ENCODE results near the gene SEMA3G.

The SEMA3G gene

DNA sequence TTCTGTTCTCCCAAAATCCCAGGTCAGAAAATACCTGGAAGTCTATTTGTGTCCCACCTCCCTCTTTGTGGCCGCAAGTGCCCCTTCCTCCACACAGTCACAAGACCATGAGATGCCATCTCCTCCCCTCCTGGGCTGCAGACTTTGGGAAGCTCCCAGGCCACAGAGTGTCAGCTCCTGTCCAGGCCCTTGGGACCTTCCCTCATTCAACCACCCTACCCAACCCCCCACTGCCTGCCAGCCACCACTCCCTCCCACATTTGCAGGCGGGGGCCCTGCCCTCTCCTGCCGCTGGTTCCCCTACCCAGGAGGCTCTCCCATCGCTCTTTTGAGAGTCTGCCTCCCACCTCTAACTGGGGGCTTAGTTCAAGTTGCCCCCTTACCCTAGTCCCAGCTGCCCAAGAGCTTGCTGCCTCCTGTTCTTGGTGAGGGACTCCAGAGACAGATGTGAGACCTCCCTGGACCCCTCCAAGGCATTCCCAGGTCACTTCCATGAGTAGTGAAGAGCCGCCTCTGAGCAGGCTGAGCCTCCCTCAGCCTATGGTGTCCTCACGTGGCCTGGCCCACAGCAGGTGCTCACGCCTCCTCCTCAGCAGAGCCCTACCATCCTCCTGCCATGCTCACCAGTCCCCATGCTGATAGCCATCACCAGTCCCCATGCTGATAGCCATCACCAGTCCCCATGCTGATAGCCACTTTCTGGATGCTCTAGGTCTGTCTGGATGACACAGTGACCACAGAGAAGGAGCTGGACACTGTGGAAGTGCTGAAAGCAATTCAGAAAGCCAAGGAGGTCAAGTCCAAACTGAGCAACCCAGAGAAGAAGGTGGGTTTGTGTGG is 34.4 kb upstream of the SEMA3G start:
- DNase-seq, result no peak

DNA sequence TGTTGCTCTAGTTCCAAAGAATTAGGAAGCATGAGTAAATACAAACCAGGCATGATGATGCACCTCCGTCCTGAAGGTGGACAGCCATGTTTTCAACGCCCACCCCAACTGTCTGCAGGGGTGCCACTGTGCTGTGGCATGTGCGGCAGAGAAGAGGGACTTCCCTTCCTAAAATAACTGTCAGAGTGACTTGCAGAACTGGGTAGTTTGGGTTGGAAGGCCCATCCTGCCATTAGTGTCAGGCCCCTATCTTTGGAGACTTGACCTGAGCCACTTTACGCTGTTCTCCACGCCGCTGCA is 32.8 kb upstream of the SEMA3G start:
- no peak for DNase-seq

DNA sequence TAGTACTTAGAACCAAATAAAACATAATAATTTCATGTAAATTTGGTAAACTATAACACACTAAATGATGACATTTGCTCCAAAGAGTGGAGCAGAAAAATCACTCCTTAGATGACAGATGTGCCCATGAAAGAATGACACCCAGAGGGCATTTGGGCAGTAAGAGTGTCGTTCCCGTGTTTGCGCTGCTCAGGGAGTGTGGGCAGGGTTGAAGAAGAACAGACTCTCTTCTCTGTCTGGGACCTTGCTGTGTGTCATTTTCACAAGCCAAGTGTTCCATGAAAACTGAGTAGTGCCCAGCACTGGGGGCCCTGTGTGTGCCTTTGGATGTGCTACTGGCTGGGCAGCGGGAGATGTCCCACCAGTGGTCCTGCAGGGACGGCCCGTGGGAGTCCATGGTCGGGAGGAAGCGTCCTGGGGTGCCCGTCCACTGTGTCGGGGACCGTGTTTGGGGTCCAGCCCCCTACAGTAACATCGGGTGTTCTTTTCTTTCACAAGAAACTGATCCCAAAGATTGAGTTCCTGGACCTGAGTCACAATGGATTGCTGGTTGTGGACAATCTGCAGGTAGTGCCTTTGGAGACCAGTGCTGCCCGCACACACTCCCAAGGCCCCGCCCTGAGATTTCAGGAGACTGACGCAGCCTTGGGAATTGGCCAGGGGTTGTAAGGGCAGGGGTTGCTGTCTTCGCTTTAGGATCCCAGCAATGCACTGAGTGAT is 32.3 kb upstream of the SEMA3G start:
- DNase-seq, result no peak

DNA sequence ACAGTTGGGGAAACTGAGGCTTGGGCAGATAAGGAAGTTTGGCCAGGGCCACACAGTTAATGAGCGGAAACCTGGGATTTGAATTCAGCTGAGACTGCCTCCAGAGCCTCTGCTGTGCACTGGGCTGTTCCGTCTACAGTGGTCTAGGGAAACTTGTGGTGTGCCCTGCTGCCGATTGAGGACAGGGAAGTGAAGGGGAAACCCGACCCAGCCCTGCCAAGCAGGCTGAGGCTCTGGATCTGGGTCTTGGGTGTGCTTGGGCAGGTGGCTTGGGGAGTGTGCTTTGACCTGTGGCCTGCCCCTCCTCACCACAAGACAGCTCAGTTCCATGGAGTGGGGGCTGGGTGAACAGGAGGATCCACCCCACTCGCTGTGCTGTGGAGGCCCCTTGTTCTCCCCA is 28.1 kb upstream of the SEMA3G start:
- no peak for DNase-seq

DNA sequence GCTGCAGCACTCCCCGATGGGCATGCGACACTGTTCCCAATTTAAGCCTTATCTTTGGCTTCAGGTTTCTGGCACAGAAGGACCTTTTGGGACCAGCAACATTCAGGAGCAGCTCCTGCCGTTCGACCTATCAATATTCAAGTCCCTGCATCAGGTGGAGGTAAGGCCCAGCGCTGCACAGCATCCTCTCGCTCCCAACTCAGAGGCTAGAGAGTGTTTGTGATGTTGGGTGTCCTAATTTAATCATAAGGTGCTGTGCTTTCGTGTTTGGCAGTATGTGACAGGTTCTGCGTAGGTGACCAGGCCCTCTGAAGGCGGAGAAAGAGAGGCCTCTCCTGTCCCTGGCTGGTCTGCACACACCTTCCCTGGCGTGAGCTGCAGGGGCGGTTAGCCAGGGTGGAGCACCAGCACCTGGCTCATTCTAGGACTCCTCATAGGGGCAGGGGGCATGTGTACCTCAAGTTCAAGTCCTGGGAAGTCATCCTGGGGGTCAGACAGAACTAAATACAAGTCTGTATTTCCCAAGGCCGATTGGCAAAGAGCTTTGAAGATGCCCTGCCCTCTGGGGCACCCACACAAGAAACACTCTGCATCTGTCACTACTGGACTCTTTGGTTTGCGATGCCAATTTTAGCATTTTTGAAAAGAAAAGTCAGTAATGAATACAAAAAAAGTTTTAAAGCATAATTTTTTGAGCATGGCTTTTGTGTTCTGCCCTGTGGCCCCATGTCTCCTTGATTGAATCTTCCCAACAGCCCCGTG is 27.5 kb upstream of the SEMA3G start:
- DNase-seq, result no peak

DNA sequence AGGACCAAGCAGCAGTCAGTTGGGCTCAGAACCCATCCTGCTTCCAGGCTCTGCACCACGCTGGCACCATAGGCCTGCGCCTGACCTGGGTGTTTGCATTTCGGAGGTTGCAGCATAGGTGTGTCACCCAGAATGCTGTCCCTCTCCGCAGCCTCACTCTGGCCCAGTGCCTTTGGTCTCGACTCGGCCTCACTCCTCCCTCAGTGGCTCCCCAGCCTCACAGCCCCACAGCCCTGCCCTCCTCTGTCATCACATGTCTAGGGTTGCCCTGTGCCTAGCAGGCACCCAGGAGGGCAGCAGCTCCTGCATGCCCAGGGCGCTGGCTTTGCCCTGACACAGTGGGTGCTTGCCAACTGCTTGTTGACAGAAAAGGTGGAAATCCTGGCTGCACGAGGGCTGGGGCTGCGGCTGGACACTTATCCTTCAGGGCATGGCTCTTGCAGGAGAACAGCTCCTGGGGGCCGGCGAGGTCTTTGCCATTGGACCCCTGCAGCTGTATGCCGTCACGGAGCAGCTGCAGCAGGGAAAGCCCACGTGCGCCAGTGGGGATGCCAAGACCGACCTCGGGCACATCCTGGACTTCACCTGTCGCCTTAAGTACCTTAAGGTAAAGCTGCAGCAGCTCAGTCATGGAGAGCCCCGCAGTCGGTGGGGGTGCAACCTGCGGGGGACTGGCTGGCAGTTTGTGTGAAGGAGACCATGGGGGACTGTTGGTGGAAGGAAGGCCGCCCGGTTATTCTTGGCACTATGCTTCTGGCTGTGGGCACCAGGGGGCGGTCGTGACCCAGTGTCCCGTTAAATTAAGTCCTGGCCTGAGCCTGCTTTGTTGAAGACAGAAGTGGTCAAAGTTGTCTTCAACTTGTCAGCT is 26.7 kb upstream of the SEMA3G start:
- no peak for DNase-seq

DNA sequence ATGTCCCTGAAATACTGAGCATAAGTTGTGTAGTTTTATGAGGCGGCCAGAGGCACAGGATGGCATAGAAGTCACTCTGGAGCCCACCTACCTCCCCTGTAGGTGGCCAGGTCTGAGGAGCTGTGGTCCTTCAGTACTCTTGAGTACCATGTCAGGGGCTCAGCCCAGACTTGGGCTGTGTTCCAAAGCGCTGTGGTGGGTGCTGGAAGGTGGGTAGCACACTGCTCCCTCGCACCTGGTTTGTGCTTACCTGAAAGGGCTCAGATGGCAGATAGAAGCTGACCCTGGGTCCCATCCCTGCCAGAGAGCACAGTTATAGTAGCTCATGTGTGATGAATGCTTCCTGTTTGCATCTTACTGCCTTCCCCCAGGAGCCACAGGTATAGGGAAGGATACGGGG is 26.0 kb upstream of the SEMA3G start:
- no peak for DNase-seq

DNA sequence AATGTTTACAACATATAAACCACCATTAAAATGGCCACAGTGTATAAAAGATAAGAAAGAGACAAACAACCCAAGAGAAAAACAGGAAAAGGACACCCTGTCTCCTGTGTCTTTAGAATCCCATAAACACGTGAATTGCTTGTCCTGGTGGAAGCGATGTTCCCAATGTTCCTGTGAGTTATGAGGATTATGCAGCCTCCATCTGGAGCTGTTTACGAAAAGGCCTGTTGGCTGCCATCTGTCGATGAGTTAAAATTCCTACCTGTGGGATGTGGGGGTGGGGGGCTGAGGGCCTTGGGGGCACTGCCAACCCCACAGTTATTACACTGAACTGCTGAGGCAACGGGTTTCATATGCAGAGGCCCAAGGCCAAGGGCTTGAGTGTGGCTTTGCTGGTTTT is 24.1 kb upstream of the SEMA3G start:
- DNase-seq, result no peak

DNA sequence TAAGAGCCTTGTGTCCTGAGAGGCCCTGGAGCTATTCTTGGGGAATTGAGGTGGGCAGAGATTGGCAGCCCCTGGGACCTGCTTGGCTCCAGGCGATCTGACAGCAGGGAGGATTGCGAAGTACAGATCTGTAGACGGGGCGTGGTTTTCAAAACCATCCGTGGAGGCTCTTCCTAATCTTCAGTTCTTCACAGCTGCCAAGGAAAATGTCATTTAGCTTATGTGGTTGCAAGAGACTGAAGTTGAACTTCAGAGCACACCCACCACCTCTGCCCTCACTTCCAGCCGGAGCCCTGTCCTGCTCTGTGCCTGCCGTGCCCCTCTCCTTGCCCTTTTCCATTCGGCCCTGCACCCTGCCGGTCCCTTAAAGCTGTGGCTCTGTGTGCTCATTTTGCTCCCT is 23.4 kb upstream of the SEMA3G start:
- DNase-seq, result no peak

DNA sequence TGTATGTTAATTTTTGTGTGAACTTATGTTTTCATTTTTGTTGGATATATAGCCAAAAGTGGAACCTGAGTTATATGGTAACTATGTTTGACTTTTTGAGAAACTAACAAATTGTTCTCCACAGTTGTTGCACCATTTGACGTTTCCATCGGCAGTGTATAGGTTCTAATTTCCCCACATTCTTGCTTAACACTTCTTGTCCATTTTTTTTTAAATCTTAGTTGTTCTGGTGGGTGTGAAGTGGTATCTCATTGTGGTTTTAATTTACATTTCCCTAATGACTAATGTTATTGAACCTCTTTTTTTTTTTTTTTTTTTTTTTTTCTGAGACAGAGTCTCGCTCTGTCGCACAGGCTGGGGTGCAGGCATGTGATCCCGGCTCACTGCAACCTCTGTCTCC is 18.5 kb upstream of the SEMA3G start:
- DNase-seq, result no peak

DNA sequence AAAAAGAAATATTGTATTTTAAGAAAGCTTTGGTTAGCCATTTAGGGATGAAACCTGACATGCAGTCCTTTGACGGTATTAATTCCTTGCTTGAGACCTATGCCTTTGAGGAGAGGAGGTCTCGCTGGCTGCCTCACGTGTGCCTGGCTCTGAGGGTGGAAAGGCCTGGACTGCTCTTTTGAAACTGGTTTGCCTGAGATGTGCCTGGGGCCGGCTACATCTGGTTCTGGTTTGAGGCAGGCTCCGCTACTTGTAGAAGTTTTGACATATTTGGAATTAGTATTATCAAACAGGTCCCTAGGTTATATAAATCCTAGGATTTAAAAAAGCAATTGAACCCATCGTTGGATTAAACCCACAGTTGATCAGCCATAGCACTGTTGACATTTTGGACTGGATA is 17.0 kb upstream of the SEMA3G start:
- DNase-seq, result no peak

DNA sequence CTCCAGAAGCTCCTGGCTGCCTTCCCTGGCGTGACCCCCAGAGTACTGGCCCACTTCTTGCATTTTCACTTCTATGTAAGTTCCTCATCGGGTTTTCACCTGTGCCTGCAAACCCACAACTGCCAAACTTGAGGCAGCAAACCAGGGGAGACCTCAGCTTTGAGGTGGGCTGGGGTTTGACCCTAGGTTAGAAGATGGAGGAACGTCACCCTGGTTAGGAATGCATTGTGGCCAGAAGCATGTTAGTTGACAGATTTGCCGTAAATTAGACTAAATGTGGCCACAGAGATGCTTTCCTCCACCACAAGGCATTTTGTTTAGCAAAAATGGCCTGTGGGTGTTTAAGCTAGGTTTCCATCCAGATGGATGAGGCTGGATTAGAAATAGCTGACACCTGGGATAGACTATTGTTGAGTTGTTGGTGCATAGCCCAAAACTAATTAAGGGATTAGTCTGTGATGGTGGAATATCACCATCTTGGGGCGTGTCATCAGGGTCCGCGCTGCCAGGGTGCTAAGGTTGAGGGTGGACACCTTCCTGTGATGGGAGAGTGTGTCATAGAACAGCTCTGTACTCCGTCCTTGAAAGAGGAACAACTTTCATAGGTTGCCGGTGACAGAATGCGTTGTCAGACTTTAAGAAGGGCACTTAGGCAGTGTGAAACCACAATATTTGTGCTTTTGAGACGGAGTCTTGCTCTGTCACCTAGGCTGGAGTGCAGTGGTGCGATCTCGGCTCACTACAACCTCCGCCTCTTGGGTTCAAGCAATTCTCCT is 14.1 kb upstream of the SEMA3G start:
- DNase-seq, result no peak

DNA sequence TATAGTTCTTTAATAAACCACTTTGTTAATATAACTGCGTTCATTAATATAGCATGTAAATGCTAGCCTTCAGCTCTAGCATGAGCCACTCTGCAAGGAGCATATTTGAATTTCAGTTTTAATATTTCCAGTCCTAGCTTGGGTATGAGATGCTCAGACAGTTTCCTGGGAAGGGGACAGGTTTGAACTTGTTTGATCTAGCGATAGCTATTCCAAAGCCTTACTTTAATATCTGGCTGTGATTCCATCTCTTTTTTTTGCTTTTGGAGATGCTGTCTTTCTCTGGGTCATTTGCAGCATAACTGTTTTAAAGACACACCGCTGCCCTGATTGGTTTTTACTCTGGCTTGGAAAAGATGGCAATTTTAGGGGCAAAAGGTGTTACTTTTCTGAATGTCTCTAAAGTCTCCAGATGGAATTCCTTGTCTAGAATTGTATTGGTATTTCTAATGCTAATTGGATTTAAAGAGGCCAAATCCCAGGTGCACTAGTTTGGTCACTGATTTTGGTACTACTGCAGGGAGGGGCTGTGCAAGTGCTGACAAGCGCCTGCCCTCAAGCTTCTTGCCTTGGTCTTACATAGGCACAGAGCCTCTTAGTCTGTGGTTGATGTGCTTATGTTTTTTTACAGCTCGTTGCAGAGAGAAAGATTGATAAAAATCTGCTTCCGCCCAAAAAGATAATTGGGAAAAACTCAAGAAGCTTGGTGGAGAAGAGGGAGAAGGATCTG is 13.3 kb upstream of the SEMA3G start:
- no peak for DNase-seq

DNA sequence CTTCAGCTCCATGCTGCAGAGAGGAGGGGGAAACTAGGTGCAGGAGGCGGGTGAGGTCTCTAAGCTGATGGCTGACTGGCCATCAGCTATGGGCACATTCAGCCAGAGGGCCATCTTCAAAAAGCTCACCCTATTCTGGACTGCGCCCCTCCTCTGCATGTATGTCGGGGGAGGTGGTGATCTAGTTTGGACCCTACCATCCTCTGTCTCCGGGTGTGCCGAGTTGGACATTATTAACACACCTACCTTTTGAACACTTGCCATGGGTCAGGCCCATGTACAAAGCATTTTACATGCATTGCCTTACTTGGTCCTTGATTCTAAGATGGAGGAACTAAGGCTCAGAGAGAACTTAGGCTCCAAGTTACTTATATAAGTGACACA is 11.9 kb upstream of the SEMA3G start:
- no peak for DNase-seq

DNA sequence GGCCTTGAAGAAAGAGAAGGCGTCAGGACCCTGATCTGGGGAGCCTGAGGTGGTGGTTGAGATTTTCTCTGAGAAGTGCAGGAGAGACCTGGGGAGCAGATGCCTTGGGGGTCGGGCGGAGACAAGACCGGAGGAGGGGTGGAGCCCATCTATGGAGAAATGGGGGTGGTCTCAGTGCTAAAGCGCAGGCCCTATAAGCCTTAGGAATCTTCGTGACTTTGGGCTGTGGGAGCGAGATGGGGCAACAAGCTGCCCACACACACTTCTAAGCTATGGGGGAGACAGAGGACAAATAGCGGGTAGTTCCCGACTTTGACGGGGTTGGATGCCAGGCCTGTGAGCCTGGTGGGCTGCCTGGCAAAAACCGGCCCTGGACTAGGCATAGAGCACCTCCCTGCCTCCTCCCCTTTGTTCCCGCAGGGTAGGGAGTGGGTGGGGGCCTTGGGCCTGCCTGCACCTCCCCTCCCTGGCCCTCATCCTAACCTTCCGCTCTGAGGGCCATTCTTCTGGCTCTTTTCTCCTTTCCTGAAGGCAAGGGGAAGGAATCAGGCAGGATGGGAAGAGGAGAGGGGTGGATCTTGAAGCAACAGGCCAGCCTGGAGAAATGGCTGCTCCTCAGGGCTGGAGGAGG is 11.4 kb upstream of the SEMA3G start:
- DNase-seq, result no peak

DNA sequence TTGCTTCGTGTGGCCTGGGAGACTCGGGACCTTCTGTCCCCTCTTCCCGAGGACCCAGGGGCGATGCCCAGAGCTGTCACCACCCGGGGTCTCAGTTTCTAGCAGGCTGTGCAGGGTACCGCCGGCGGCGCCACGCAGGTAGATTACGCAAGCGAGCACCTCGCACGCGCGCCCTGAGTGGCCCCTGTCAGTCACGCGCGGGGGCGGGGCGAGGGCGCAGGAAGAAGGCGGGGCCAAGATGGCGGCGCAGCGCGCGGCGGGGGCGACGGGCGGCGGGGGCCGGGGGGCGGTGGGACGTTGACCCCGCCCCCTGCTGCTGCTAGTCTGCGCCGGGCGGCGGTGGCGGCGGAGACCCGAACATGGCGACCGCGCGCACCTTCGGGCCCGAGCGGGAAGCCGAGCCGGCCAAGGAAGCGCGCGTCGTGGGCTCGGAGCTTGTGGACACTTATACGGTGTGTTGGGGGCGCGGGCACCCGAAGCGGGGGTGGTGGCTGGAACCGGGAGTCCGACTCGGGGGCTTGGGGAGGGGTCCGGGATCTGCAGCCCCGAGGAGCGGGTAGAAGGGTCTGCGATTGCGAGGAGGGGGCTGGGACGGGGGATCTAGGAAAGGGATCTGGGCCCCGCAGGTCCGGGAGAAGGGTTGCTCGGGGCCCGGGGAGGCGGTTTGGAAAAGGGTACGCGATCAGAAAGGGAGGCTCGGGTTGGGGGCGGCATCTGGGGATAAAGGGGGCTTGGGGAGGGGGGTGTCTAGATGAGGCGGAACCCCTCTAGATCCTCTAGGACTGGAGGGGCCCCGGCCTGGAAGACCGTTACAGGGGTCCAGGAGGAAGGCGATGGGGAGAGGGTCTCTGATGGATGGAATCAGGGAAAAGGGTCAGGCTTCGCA is 10.6 kb upstream of the SEMA3G start, which contains the start of gene NISCH:
Gene NISCH, plus strand, starts transcription at position 322 of the 886 bp plus-strand sequence. Its CDS starts 38 bp downstream, at position 360.
- DNase-seq, result peak; percentile 47 to 81

DNA sequence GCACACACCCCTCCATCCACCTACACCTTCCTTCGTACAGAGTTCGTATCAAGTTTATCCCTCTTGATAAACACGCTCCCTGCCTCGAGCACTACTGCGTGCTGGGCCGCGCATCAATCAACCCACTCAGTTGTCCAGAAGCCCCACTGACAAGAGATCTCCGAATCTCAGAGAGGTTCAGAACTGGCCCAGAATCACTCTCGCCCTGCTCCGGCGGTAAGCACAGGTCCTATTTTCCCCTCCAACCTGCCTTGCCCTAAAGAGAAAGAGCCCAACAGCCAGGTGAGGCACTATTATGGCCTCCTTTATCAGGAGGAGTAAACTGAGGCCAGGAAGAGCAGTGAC is 10.0 kb upstream of the SEMA3G start:
- DNase-seq, result no peak

DNA sequence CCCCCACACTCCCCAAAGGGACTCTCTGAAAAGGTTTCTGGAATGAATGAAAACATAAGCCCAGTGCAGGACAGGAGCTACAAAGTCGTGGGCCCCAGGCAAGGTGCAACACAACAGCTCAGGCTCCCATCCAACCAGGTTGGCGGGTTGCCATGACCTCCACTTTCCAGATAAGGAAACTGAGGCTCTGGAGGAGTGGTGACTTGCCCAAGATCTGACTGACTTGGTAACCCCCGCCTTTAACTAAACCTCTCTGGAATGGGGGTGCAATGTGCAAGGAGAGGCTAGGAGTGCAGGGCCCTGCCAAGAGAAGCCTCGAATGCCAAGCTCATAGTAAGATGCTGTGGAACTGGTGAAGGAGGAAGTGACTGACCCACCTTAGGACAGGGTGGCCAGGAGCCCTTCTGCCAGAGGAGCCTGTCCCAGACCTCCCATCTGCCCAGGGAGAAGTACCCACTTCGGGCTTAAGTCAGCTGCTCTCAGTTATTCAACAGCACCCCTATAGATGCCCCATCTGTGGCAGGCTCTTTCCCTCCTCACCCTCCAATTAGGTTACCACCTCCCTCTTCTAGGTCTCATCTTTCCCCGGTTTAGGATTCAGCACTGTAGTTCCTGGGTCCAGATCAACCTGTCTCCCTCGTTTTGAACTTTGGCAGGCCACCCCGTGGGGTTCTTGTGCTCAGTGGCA is 9.5 kb upstream of the SEMA3G start:
- DNase-seq, result no peak
